ENCODE results near the gene SGCA. TPM values are rescaled to one million over a fixed set of nuclear protein-coding genes. Genes with fewer than 3 reads are reported as not detected.

The SGCA gene
- total RNA-seq, 1 experiment from 2014 or later: not detected

GRCh38 chr17:50209472-50210239, 43.9 kb downstream of the SGCA start:
- DNase-seq (ENCODE audit: low read depth): peak; percentile 79
- in situ Hi-C loops (cut with HindIII; ENCODE audit: low pct_unique_long_range_greater_than_20kb, low sequenced_read_pairs): loop anchor here (10.0 kb wide), 1 partner anchor 55 kb away; no protein-coding TSS in a partner anchor

GRCh38 chr17:50210240-50211225, 44.7 kb downstream of the SGCA start:
- in situ Hi-C loops (cut with HindIII; ENCODE audit: low pct_unique_long_range_greater_than_20kb, low sequenced_read_pairs): no loop called here
- DNase-seq (ENCODE audit: low read depth): peak; percentile 81

- in situ Hi-C loops (cut with HindIII; ENCODE audit: low pct_unique_long_range_greater_than_20kb, low sequenced_read_pairs): no loop called here
- no peak for DNase-seq (ENCODE audit: low read depth)
These were observed 45.7 kb downstream of the SGCA start for GRCh38 chr17:50211249-50212120.

GRCh38 chr17:50212121-50212843, 46.5 kb downstream of the SGCA start:
- no peak for DNase-seq (ENCODE audit: low read depth)
- in situ Hi-C loops (cut with HindIII; ENCODE audit: low pct_unique_long_range_greater_than_20kb, low sequenced_read_pairs): no loop called here

- in situ Hi-C loops (cut with HindIII; ENCODE audit: low pct_unique_long_range_greater_than_20kb, low sequenced_read_pairs): no loop called here
- DNase-seq (ENCODE audit: low read depth): no peak
These were observed 47.5 kb downstream of the SGCA start for GRCh38 chr17:50213026-50214022.

- DNase-seq (ENCODE audit: low read depth): no peak
- in situ Hi-C loops (cut with HindIII; ENCODE audit: low pct_unique_long_range_greater_than_20kb, low sequenced_read_pairs): no loop called here
These were observed 49.4 kb downstream of the SGCA start for GRCh38 chr17:50214976-50215760.

- DNase-seq (ENCODE audit: low read depth): no peak
- in situ Hi-C loops (cut with HindIII; ENCODE audit: low pct_unique_long_range_greater_than_20kb, low sequenced_read_pairs): no loop called here
These were observed 51.8 kb downstream of the SGCA start for GRCh38 chr17:50217591-50217990.

GRCh38 chr17:50218071-50218759, 52.4 kb downstream of the SGCA start:
- in situ Hi-C loops (cut with HindIII; ENCODE audit: low pct_unique_long_range_greater_than_20kb, low sequenced_read_pairs): no loop called here
- no peak for DNase-seq (ENCODE audit: low read depth)

- in situ Hi-C loops (cut with HindIII; ENCODE audit: low pct_unique_long_range_greater_than_20kb, low sequenced_read_pairs): no loop called here
These were observed 53.0 kb downstream of the SGCA start for GRCh38 chr17:50218771-50219315.

GRCh38 chr17:50219342-50219741, 53.5 kb downstream of the SGCA start:
- peak; percentile 84 for DNase-seq (ENCODE audit: low read depth)

More at GRCh38 chr17:50218771-50219315, 53.0 kb downstream of the SGCA start:
- peak; percentile 82 for DNase-seq (ENCODE audit: low read depth)

GRCh38 chr17:50219939-50220465, 54.2 kb downstream of the SGCA start:
- in situ Hi-C loops (cut with HindIII; ENCODE audit: low pct_unique_long_range_greater_than_20kb, low sequenced_read_pairs): no loop called here
- no peak for DNase-seq (ENCODE audit: low read depth)

More at GRCh38 chr17:50219342-50219741, 53.5 kb downstream of the SGCA start:
- in situ Hi-C loops (cut with HindIII; ENCODE audit: low pct_unique_long_range_greater_than_20kb, low sequenced_read_pairs): no loop called here

- in situ Hi-C loops (cut with HindIII; ENCODE audit: low pct_unique_long_range_greater_than_20kb, low sequenced_read_pairs): no loop called here
- DNase-seq (ENCODE audit: low read depth): no peak
These were observed 55.0 kb downstream of the SGCA start for GRCh38 chr17:50220811-50221210.

- DNase-seq (ENCODE audit: low read depth): no peak
These were observed 55.6 kb downstream of the SGCA start for GRCh38 chr17:50221266-50221863.

GRCh38 chr17:50221864-50222545, 56.2 kb downstream of the SGCA start:
- in situ Hi-C loops (cut with HindIII; ENCODE audit: low pct_unique_long_range_greater_than_20kb, low sequenced_read_pairs): no loop called here
- DNase-seq (ENCODE audit: low read depth): no peak

More at GRCh38 chr17:50221266-50221863, 55.6 kb downstream of the SGCA start:
- in situ Hi-C loops (cut with HindIII; ENCODE audit: low pct_unique_long_range_greater_than_20kb, low sequenced_read_pairs): no loop called here
